Loucy (cell line): Measurements from ENCODE around the gene PC.

Experiments used
- EZH2phosphoT487 ChIP-seq: fragments of 200-600 bp; IDR thresholded peaks from 2 replicates; pipeline ENCODE4 v1.6.1; 2018; ENCODE audit warnings: antibody characterized with exemption, mild to moderate bottlenecking, moderate library complexity, borderline replicate concordance
- TF ChIP-seq, protein P1 (sequence below): fragments of 200-600 bp; sonication (generic); conservative IDR thresholded peaks from 2 replicates; pipeline ENCODE4 v1.5.1; 2014; ENCODE audit warnings: mild to moderate bottlenecking, antibody characterized with exemption, low read length

DNA sequence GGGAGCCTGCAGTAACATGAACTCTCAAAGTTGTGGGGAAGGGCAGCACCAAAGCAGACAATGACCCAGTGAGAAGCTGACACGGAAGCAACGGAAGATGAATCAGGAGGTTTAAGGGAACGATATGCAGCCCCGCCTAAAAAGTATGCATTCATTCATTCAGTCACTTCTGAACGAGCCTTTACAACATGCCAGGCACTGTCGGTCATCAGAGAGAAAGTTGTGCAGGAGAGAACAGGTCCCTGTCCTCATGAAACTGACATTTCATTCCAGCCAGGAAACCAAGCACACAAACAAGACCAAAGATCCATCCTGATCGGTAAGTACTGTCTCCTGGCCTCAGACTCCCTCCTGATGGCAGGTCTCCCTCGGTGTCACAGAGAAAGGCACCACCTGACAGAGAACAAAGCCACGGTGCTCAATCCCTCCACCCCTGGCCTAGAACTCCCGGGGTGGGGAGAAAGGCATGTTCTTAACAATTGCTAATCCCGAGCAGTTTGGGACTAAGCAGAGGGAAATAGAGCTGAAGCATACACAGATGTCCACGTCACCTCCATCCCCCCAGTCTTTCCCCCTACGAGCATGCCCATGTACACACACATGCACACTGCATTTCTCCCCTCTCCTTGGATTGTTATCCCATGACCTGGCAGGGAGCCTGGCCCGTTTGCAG is 52.0 kb downstream of the PC start:
- TF ChIP-seq, protein P1, sequence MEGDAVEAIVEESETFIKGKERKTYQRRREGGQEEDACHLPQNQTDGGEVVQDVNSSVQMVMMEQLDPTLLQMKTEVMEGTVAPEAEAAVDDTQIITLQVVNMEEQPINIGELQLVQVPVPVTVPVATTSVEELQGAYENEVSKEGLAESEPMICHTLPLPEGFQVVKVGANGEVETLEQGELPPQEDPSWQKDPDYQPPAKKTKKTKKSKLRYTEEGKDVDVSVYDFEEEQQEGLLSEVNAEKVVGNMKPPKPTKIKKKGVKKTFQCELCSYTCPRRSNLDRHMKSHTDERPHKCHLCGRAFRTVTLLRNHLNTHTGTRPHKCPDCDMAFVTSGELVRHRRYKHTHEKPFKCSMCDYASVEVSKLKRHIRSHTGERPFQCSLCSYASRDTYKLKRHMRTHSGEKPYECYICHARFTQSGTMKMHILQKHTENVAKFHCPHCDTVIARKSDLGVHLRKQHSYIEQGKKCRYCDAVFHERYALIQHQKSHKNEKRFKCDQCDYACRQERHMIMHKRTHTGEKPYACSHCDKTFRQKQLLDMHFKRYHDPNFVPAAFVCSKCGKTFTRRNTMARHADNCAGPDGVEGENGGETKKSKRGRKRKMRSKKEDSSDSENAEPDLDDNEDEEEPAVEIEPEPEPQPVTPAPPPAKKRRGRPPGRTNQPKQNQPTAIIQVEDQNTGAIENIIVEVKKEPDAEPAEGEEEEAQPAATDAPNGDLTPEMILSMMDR = no peak
- TF ChIP-seq EZH2phosphoT487 = no peak
